Panc1 (cell line): ENCODE measurements around the gene TSNAX.

Experiments used
- POLR2AphosphoS5 ChIP-seq: IDR thresholded peaks from 2 replicates; pipeline ENCODE4 v1.6.1; 2012; ENCODE audit warnings: mild to moderate bottlenecking, low read depth, low read length, moderate library complexity
- TCF7L2 ChIP-seq: IDR thresholded peaks from 2 replicates; pipeline ENCODE4 v1.6.1; 2011; ENCODE audit warnings: mild to moderate bottlenecking, low read depth, low read length, inconsistent platforms
- TF ChIP-seq, protein P1 (sequence below): fragments of 450-650 bp; IDR thresholded peaks from 2 replicates; pipeline ENCODE4 v1.5.1; 2017; ENCODE audit warnings: mild to moderate bottlenecking
- TF ChIP-seq, protein P2 (sequence below), 2 experiments: IDR thresholded peaks; 2 replicates each; pipeline ENCODE4 v1.6.1; 2011 to 2012; ENCODE audit warnings: low read depth in 2 of 2, control low read depth in 1 of 2, low read length in 1 of 2, mild to moderate bottlenecking in 1 of 2, moderate library complexity in 1 of 2; ENCODE audit not compliant: insufficient read depth in 1 of 2

DNA sequence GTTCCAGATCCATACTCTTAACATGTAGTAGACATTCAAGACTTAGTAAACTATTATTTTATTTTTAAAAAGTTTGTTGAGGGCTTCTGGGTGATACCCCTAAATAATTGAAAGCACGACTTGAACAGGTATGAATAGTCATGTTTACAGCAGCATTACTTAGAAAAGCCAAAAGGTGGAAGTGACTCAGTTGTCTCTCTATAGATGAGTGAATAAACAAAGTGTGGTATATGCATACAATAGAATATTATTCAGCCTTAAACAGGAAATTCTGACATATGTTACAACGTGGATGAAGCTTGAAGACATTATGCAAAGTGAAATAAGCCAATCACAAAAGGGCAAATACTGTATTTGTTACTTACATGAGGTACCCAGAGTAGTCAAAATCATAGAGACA, 26.5 kb downstream of the TSNAX start:
- TF ChIP-seq, protein P1, sequence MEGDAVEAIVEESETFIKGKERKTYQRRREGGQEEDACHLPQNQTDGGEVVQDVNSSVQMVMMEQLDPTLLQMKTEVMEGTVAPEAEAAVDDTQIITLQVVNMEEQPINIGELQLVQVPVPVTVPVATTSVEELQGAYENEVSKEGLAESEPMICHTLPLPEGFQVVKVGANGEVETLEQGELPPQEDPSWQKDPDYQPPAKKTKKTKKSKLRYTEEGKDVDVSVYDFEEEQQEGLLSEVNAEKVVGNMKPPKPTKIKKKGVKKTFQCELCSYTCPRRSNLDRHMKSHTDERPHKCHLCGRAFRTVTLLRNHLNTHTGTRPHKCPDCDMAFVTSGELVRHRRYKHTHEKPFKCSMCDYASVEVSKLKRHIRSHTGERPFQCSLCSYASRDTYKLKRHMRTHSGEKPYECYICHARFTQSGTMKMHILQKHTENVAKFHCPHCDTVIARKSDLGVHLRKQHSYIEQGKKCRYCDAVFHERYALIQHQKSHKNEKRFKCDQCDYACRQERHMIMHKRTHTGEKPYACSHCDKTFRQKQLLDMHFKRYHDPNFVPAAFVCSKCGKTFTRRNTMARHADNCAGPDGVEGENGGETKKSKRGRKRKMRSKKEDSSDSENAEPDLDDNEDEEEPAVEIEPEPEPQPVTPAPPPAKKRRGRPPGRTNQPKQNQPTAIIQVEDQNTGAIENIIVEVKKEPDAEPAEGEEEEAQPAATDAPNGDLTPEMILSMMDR = no peak
- no peak for TF ChIP-seq POLR2AphosphoS5
- no peak for TF ChIP-seq TCF7L2
- TF ChIP-seq, protein P2, sequence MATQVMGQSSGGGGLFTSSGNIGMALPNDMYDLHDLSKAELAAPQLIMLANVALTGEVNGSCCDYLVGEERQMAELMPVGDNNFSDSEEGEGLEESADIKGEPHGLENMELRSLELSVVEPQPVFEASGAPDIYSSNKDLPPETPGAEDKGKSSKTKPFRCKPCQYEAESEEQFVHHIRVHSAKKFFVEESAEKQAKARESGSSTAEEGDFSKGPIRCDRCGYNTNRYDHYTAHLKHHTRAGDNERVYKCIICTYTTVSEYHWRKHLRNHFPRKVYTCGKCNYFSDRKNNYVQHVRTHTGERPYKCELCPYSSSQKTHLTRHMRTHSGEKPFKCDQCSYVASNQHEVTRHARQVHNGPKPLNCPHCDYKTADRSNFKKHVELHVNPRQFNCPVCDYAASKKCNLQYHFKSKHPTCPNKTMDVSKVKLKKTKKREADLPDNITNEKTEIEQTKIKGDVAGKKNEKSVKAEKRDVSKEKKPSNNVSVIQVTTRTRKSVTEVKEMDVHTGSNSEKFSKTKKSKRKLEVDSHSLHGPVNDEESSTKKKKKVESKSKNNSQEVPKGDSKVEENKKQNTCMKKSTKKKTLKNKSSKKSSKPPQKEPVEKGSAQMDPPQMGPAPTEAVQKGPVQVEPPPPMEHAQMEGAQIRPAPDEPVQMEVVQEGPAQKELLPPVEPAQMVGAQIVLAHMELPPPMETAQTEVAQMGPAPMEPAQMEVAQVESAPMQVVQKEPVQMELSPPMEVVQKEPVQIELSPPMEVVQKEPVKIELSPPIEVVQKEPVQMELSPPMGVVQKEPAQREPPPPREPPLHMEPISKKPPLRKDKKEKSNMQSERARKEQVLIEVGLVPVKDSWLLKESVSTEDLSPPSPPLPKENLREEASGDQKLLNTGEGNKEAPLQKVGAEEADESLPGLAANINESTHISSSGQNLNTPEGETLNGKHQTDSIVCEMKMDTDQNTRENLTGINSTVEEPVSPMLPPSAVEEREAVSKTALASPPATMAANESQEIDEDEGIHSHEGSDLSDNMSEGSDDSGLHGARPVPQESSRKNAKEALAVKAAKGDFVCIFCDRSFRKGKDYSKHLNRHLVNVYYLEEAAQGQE (IDR thresholded peaks at IDR 0.05; ENCODE audit: insufficient read depth in 1 of 2, low read depth in 2 of 2, low read length in 1 of 2) = no peak
